Testis (tissue), 3 donors: ENCODE measurements around the gene DOHH. TPM values are rescaled to one million over a fixed set of nuclear protein-coding genes. Genes with fewer than 3 reads are reported as not detected.

Experiments used
- DNase-seq: peaks from one replicate; pipeline ENCODE4 v3.0.0-alpha.2; 2019
- H3K27ac ChIP-seq, 2 donors: fragments of 200-600 bp; sonication (generic); one replicate each; pipeline ENCODE4 v1.5.1; 2019
- H3K27me3 ChIP-seq: fragments of 200-600 bp; sonication (generic); one replicate; pipeline ENCODE4 v1.5.1; 2019
- H3K36me3 ChIP-seq: fragments of 200-600 bp; sonication (generic); one replicate; pipeline ENCODE4 v1.5.1; 2017; ENCODE audit warnings: low read depth; ENCODE audit errors: missing control alignments
- H3K4me1 ChIP-seq: fragments of 200-600 bp; sonication (generic); one replicate; pipeline ENCODE4 v1.5.1; 2019
- H3K4me3 ChIP-seq, 2 donors: fragments of 200-600 bp; sonication (generic); one replicate each; pipeline ENCODE4 v1.5.1; 2017 to 2019
- H3K9me3 ChIP-seq: fragments of 200-600 bp; sonication (generic); one replicate; pipeline ENCODE4 v1.5.1; 2017
- POLR2A ChIP-seq: fragments of 450-650 bp; IDR thresholded peaks from one replicate; pipeline ENCODE4 v1.6.1; 2017; ENCODE audit warnings: antibody characterized with exemption, mild to moderate bottlenecking, moderate library complexity
- WGBS, 2 donors: methylation state at CpG; one replicate each; pipeline ENCODE4 v1.1.5; 2018; 5-methylcytosine and 5-hydroxymethylcytosine counted together
- intact Hi-C: fragments of 100-400 bp; cut with DNase I; formaldehyde crosslinking; loops from one replicate; pipeline ENCODE4 v1.15.1; 2023; ENCODE audit warnings: low total_unique reads
- polyA plus RNA-seq: library from polyadenylated mRNA; stranded (reverse); fragments of 350-450 nt; fragmentation: Illumina TruSeq; extraction: RNeasy Lipid Tissue Mini Kit (QIAGEN cat#74804); gene quantifications from one replicate; pipeline ENCODE4 v1.2.3, GENCODE V29; 2014; ENCODE audit warnings: low read depth, low replicate concordance; ENCODE audit not compliant: insufficient read depth
- total RNA-seq, 2 donors: library from RNA; depleted of rRNA; stranded (reverse); fragments of >200 nt; gene quantifications; one replicate each; pipeline ENCODE4 v1.2.3, GENCODE V29; 2016
- TF ChIP-seq, protein P1 (sequence below), 3 experiments: fragments of 450-650 bp in 2 of 3; fragments of 200-600 bp in 1 of 3; sonication (generic) in 1 of 3; IDR thresholded peaks; one replicate each; pipeline ENCODE4 v1.5.1; 2016 to 2019; ENCODE audit warnings: antibody characterized with exemption in 3 of 3, mild to moderate bottlenecking in 2 of 3, moderate library complexity in 1 of 3

Gene DOHH
- total and polyA plus RNA-seq, 3 donors from 2014 or later: 10.7 to 29.1 (median 23.5) TPM

DNA sequence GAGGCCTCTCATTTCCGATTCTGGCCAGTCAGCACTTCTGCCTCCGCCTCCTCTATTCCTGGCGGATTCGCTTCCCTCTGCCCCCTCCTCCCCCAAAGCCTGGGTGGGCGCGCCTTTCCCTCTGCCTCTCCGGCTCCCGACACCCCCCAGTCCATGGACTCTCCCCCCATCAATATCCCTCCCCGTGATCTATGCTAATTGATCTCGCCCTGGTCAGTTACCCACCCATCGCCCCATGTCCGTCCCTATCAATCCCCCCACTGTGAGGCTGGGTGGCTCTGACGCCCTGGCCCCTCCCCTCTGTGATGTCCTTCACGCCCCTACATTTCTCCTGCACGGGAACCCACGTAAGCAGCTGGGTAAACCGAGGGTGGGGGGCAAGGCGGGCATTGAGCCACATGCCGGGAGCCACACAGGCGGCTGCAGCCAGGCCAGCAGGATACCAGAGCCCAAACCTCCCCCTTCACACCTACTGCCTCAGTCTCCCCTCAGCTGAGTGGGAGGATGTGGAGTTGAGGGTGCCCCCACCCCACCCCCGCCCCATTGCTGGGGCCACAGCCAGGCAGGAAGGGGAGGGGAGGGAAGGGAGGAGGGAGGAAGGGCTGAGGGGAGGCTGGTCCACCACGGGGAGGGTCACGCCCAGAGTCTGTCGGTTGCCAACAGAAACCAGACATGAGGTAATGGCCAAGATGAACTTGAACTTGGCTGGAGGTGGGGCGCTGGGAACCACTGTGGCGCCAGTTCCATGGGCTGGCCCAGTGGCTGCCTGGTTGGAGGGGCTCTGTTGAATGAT is 41.2 kb downstream of the DOHH start:
- Histone ChIP-seq H3K27ac (peak overlapping the region; percentile 86 to 88), H3K4me3 (no peak overlapping the region), H3K36me3 (no peaks in the 10 kb centered on the region), H3K27me3 (no peaks in the 10 kb centered on the region), H3K4me1 (peaks cover 41% of the 10 kb centered on the region), H3K9me3 (no peaks in the 10 kb centered on the region)
- WGBS, 2 donors: 21 to 46% methylated on average over 19 to 26 of the region's 26 CpGs
- intact Hi-C loops: no loop called here
- DNase-seq: peak; percentile 92
- TF ChIP-seq, protein P1, sequence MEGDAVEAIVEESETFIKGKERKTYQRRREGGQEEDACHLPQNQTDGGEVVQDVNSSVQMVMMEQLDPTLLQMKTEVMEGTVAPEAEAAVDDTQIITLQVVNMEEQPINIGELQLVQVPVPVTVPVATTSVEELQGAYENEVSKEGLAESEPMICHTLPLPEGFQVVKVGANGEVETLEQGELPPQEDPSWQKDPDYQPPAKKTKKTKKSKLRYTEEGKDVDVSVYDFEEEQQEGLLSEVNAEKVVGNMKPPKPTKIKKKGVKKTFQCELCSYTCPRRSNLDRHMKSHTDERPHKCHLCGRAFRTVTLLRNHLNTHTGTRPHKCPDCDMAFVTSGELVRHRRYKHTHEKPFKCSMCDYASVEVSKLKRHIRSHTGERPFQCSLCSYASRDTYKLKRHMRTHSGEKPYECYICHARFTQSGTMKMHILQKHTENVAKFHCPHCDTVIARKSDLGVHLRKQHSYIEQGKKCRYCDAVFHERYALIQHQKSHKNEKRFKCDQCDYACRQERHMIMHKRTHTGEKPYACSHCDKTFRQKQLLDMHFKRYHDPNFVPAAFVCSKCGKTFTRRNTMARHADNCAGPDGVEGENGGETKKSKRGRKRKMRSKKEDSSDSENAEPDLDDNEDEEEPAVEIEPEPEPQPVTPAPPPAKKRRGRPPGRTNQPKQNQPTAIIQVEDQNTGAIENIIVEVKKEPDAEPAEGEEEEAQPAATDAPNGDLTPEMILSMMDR (IDR thresholded peaks at IDR 0.05): no peak
- TF ChIP-seq POLR2A: no peak

GRCh38 chr19:3458229-3459088 is 42.0 kb downstream of the DOHH start:
- no peak for DNase-seq
- no peaks in the 10 kb centered on the region for H3K9me3 ChIP-seq
- H3K4me1 ChIP-seq: peaks cover 41% of the 10 kb centered on the region
- WGBS, 2 donors: 37 to 52% methylated on average over 12 to 19 of the region's 19 CpGs
- H3K4me3 ChIP-seq: no peak overlapping the region
- intact Hi-C loops: no loop called here
- no peak for TF ChIP-seq POLR2A
- TF ChIP-seq, protein P1 (IDR thresholded peaks at IDR 0.05): no peak
- no peaks in the 10 kb centered on the region for H3K27me3 ChIP-seq
- peak overlapping the region; percentile 86 to 88 for H3K27ac ChIP-seq
- H3K36me3 ChIP-seq: no peaks in the 10 kb centered on the region

DNA sequence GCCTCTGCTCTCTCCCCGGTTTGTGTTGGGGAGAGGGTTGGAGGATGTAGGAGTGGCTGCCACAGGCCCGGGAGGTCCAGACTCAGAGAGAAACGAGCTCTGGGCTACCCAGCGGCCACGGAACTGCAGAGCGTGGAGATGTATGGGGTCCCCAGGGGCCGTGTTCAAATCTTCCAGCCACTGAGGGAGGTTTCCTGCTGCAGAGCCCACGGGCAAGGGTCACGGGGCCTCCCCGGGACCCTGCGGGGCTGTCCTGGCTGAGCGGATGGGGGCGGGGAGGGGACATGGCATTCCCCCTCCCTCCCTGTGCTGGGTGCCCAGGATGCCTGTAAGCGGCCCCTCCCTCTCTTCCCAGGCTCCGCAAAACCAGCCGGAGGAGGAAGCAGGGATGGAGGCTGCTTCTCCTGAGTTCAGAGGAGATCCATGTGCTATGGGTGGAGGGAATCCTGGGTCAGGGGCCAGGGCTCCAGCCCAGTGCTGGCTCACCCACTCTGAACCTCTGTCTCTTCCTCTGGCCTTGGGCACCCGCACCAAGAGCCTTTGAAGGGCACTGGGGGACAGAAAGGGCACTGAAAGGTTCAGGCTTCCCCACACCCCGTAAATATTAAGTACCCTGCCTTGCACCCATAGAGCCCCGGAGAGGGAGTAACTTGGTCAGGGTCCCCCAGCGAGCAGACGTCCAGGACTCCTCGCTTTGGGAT is 42.8 kb downstream of the DOHH start:
- Histone ChIP-seq H3K4me1 (peaks cover 41% of the 10 kb centered on the region), H3K36me3 (no peaks in the 10 kb centered on the region), H3K27me3 (no peaks in the 10 kb centered on the region), H3K9me3 (no peaks in the 10 kb centered on the region), H3K27ac (peak overlapping the region; percentile 86 to 88), H3K4me3 (no peak overlapping the region)
- intact Hi-C loops: no loop called here
- no peak for DNase-seq
- 40 to 45% methylated on average over 15 to 22 of the region's 22 CpGs for WGBS, 2 donors
- no peak for TF ChIP-seq POLR2A
- TF ChIP-seq, protein P1 (IDR thresholded peaks at IDR 0.05): no peak

DNA sequence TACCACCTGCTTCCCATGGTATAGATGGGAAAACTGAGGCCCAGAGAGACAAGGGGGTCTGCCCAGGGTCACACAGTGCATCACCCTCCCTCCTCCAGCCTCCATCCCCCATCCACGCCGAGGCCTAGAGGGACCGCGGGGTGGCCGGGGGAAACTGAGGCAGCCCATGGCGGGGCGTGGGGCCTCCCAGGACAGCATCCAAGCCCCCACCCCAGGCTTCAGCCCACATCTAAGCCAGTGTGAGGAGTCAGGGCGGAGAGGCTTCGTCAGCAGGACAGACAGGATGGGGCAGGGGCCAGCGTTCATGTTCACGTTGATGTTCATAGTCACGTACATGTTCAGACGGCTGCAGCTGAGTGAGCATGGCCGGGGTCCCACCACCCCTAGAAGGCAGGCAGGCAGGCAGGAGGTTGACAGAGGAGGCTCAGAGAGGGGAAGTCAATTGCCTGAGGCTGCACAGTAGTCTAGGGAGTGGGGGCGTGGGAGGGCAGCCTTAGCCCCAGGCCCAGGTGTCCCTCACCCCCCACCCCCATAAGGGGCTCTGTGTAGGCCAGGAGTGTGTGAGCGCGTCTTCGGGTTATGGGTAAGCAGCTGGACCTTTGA is 43.4 kb downstream of the DOHH start:
- Histone ChIP-seq H3K27me3 (no peaks in the 10 kb centered on the region), H3K9me3 (no peaks in the 10 kb centered on the region), H3K36me3 (no peaks in the 10 kb centered on the region), H3K4me1 (peaks cover 41% of the 10 kb centered on the region), H3K4me3 (no peak overlapping the region), H3K27ac (peak overlapping the region; percentile 86 to 88)
- intact Hi-C loops: no loop called here
- no peak for TF ChIP-seq POLR2A
- TF ChIP-seq, protein P1 (IDR thresholded peaks at IDR 0.05): no peak
- DNase-seq: no peak
- 70% methylated on average over 15 to 18 of the region's 18 CpGs for WGBS, 2 donors
